H1 (cell line): ENCODE results near the gene NSUN6. TPM values are rescaled to one million over a fixed set of nuclear protein-coding genes. Genes with fewer than 3 reads are reported as not detected.

Experiments
- CTCF ChIA-PET: fragments of 300-600 bp; sonication (Branson Sonifier 250); formaldehyde crosslinking; loops from one replicate; lab custom pipeline; 2021; ENCODE audit not compliant: partially characterized antibody; lab: Charles Lee
- POLR2A ChIA-PET: fragments of 300-600 bp; sonication (Branson Sonifier 250); formaldehyde crosslinking; loops from one replicate; lab custom pipeline; 2021; ENCODE audit warnings: inconsistent platforms; ENCODE audit not compliant: partially characterized antibody; lab: Charles Lee
- DNase-seq, 2 experiments: peaks; one replicate each; pipeline versions ENCODE4 v3.0.0 to v3.0.0-alpha.2; 2010 to 2022; ENCODE audit warnings: low spot score in 2 of 2, low read depth in 1 of 2, mixed read lengths in 1 of 2
- FAIRE-seq: peaks from 2 replicates; lab custom pipeline; 2011; peaks lifted over from hg19 to GRCh38; lab: Jason Lieb, UNC
- H2AFZ ChIP-seq: 2 replicates; pipeline ENCODE4 v1.8.1; 2012; ENCODE audit warnings: low read length, inconsistent platforms
- H2AK5ac ChIP-seq: 2 replicates; pipeline ENCODE4 v1.6.1; 2013; ENCODE audit warnings: low read depth, low read length
- H2BK120ac ChIP-seq: replicated peaks from 2 replicates; pipeline ENCODE3; 2013; ENCODE audit warnings: low read depth, low read length, inconsistent platforms
- H2BK12ac ChIP-seq: 2 replicates; pipeline ENCODE4 v1.6.1; 2013; ENCODE audit warnings: low read depth, low read length
- H2BK15ac ChIP-seq: 2 replicates; pipeline ENCODE4 v1.6.1; 2013; ENCODE audit warnings: low read length
- H2BK20ac ChIP-seq: 2 replicates; pipeline ENCODE4 v1.6.1; 2013; ENCODE audit warnings: low read length
- H2BK5ac ChIP-seq: 2 replicates; pipeline ENCODE4 v1.6.1; 2013; ENCODE audit warnings: low read depth, low read length
- H3K14ac ChIP-seq: 2 replicates; pipeline ENCODE4 v1.6.1; 2013; ENCODE audit warnings: inconsistent platforms; ENCODE audit not compliant: insufficient read length
- H3K18ac ChIP-seq: 2 replicates; pipeline ENCODE4 v1.6.1; 2013; ENCODE audit warnings: low read length; ENCODE audit errors: extremely low read depth
- H3K23ac ChIP-seq: 2 replicates; pipeline ENCODE4 v1.6.1; 2013; ENCODE audit warnings: inconsistent platforms; ENCODE audit not compliant: insufficient read length
- H3K23me2 ChIP-seq: 2 replicates; pipeline ENCODE4 v1.6.1; 2013; ENCODE audit warnings: low read depth, low read length
- H3K27ac ChIP-seq: 2 replicates; pipeline ENCODE4 v1.6.1; 2011; ENCODE audit warnings: low read depth, low read length, inconsistent platforms
- H3K27me3 ChIP-seq, 4 experiments: replicated peaks in 1 of 4; 1 replicate in 1 of 4; 2 replicates in 3 of 4; pipeline versions ENCODE4 v1.6.1 to v1.8.1; 2011 to 2013; ENCODE audit warnings: low read length in 3 of 4, mild to moderate bottlenecking in 3 of 4, inconsistent platforms in 2 of 4, mixed read lengths in 2 of 4, moderate library complexity in 1 of 4; ENCODE audit not compliant: control insufficient read depth in 3 of 4, insufficient read depth in 3 of 4; ENCODE audit errors: extremely low read depth in 1 of 4
- H3K36me3 ChIP-seq, 4 experiments: 2 replicates each; pipeline versions ENCODE4 v1.6.1 to v1.8.1; 2011 to 2013; ENCODE audit warnings: mild to moderate bottlenecking in 4 of 4, low read length in 3 of 4, moderate library complexity in 2 of 4, control low read depth in 1 of 4, inconsistent platforms in 1 of 4; ENCODE audit not compliant: insufficient read depth in 4 of 4, control insufficient read depth in 2 of 4
- H3K4ac ChIP-seq: replicated peaks from 2 replicates; pipeline ENCODE3; 2013; ENCODE audit warnings: low read length, low read depth, mixed read lengths, inconsistent platforms; ENCODE audit not compliant: insufficient read length
- H3K4me1 ChIP-seq, 4 experiments: replicated peaks in 1 of 4; 1 replicate in 1 of 4; 2 replicates in 3 of 4; pipeline versions ENCODE4 v1.6.1 to v1.8.1; 2011 to 2013; ENCODE audit warnings: low read length in 3 of 4, inconsistent platforms in 2 of 4, mixed read lengths in 1 of 4; ENCODE audit not compliant: insufficient read depth in 4 of 4, control insufficient read depth in 3 of 4
- H3K4me2 ChIP-seq, 2 experiments: 2 replicates each; pipeline versions ENCODE4 v1.6.1 to v1.8.1; 2011 to 2013; ENCODE audit warnings: low read depth in 2 of 2, low read length in 2 of 2, control low read depth in 1 of 2, inconsistent platforms in 1 of 2, mild to moderate bottlenecking in 1 of 2; ENCODE audit not compliant: insufficient read depth in 1 of 2
- H3K4me3 ChIP-seq, 4 experiments: fragments of 200-600, 300-600 bp in 1 of 4; sonication (generic), shearing (Covaris generic), sonication (Bioruptor Twin) in 1 of 4; 2 replicates each; pipeline versions ENCODE4 v1.5.1 to v1.8.1; 2011 to 2016; ENCODE audit warnings: low read length in 4 of 4, low read depth in 3 of 4, control low read depth in 2 of 4, inconsistent platforms in 2 of 4, mild to moderate bottlenecking in 2 of 4, mixed read lengths in 1 of 4, moderate library complexity in 1 of 4; ENCODE audit not compliant: insufficient read depth in 2 of 4; ENCODE audit errors: extremely low read depth in 1 of 4
- H3K56ac ChIP-seq: replicated peaks from 2 replicates; pipeline ENCODE3; 2013; ENCODE audit warnings: low read depth, mild to moderate bottlenecking, mixed read lengths, low read length, inconsistent platforms; ENCODE audit not compliant: insufficient read length
- H3K79me1 ChIP-seq: 2 replicates; pipeline ENCODE4 v1.6.1; 2013; ENCODE audit warnings: low read depth, low read length, control low read depth
- H3K79me2 ChIP-seq, 2 experiments: 2 replicates each; pipeline versions ENCODE4 v1.6.1 to v1.8.1; 2012 to 2013; ENCODE audit warnings: low read length in 2 of 2, mild to moderate bottlenecking in 2 of 2, inconsistent platforms in 1 of 2; ENCODE audit not compliant: insufficient read depth in 2 of 2, control insufficient read depth in 1 of 2
- H3K9ac ChIP-seq, 4 experiments: replicated peaks in 1 of 4; 1 replicate in 1 of 4; 2 replicates in 3 of 4; pipeline versions ENCODE4 v1.6.1 to v1.8.1; 2011 to 2013; ENCODE audit warnings: low read depth in 3 of 4, low read length in 3 of 4, control low read depth in 2 of 4, mild to moderate bottlenecking in 2 of 4, moderate library complexity in 2 of 4, inconsistent platforms in 1 of 4; ENCODE audit errors: extremely low read depth in 1 of 4
- H3K9me3 ChIP-seq, 2 experiments: 2 replicates each; pipeline versions ENCODE4 v1.6.1 to v1.8.1; 2012 to 2013; ENCODE audit warnings: mild to moderate bottlenecking in 2 of 2, moderate library complexity in 2 of 2, control low read depth in 1 of 2, inconsistent platforms in 1 of 2, low read depth in 1 of 2, low read length in 1 of 2, mixed read lengths in 1 of 2; ENCODE audit not compliant: insufficient read depth in 2 of 2
- H4K20me1 ChIP-seq, 2 experiments: replicated peaks in 1 of 2; 2 replicates each; pipeline versions ENCODE3 to v1.8.1; 2011 to 2013; ENCODE audit warnings: inconsistent platforms in 2 of 2, low read length in 2 of 2, mild to moderate bottlenecking in 1 of 2; ENCODE audit not compliant: insufficient read depth in 2 of 2, control insufficient read depth in 1 of 2
- H4K5ac ChIP-seq: 2 replicates; pipeline ENCODE4 v1.6.1; 2013; ENCODE audit warnings: low read length, low read depth, mixed read lengths, inconsistent platforms; ENCODE audit not compliant: insufficient read length
- H4K8ac ChIP-seq: 2 replicates; pipeline ENCODE4 v1.8.0; 2013; ENCODE audit warnings: mild to moderate bottlenecking, moderate library complexity, low read length, inconsistent platforms; ENCODE audit not compliant: insufficient read depth; ENCODE audit errors: extremely low read depth
- H4K91ac ChIP-seq: replicated peaks from 2 replicates; pipeline ENCODE3; 2013; ENCODE audit warnings: low read length, mixed read lengths, inconsistent platforms; ENCODE audit not compliant: insufficient read length
- WGBS, 2 experiments: shearing (Covaris generic) in 1 of 2; methylation state at CpG; one replicate each; pipeline versions ENCODE4 v1.1.6 to v1.1.7; 2013 to 2015; ENCODE audit warnings: low lambda C conversion rate in 2 of 2, mixed read lengths in 2 of 2, inconsistent platforms in 1 of 2, low coverage in 1 of 2, missing lambda C conversion rate in 1 of 2; ENCODE audit not compliant: insufficient replicate concordance in 2 of 2, insufficient coverage in 1 of 2, insufficient read length in 1 of 2; ENCODE audit errors: extremely low coverage in 1 of 2, missing lambda C conversion rate in 1 of 2; 5-methylcytosine and 5-hydroxymethylcytosine counted together
- polyA plus RNA-seq, 7 experiments: library from polyadenylated mRNA; depleted of rRNA in 3 of 7; stranded (reverse) in 5 of 7; unstranded in 2 of 7; fragments of >200 nt in 5 of 7; fragments of 200-250 nt in 2 of 7; gene quantifications; 1 replicate in 5 of 7; 2 replicates in 1 of 7; 4 replicates in 1 of 7; pipeline versions ENCODE4 v1.2.1 to v1.2.3, GENCODE V29; 2011 to 2013; ENCODE audit warnings: missing spikeins in 2 of 7, mixed read lengths in 2 of 7
- total RNA-seq: library from RNA; stranded (reverse); fragmentation: NEBNext Ultra II Directional; extraction: Animal tissue kit (Norgen Biotek cat#: 25700); gene quantifications from 2 replicates; pipeline ENCODE4 v1.2.1, GENCODE V29; 2021

NSUN6 gene
- total and polyA plus RNA-seq, 2 of the 8 experiments (the other 6 are each of a cell fraction or from before 2014, with no cell fraction given), result 5.9 to 14.4 TPM

DNA sequence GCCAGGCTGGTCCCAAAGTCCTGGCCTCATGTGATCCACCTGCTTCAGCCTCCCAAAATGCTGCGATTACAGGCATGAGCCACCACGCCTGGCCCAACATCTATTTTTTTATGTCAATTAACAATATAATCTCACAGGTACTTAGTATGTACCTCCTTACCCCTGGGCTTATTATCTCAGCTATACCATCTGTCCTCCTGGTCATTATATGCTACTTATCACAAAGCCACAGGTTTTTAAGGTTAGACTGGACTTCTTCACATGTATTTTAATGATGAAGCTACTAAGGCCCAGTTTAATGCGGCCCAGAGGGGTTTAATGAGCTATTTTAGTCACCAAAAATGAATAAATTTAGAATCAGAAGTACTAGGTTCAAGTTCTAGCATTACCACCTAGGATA, 3.4 kb downstream of the NSUN6 start:
- Histone ChIP-seq H4K8ac (no peak overlapping the region), H2BK12ac (no peak overlapping the region), H4K20me1 (no peaks in the 10 kb centered on the region), H3K18ac (no peak overlapping the region), H3K27ac (no peak overlapping the region), H2BK5ac (no peak overlapping the region), H3K79me1 (no peaks in the 10 kb centered on the region; the same call in 1 of the 2 replicates), H3K79me2 (peaks cover 0 to 36% of the 10 kb centered on the region in 2 experiments; a peak in 2 of 4 replicates), H4K5ac (no peak overlapping the region), H3K23me2 (peaks cover 5% of the 10 kb centered on the region; the same call in 1 of the 2 replicates), H3K4ac (no peak overlapping the region), H3K27me3 (no peaks in the 10 kb centered on the region), H3K4me2 (no peak overlapping the region), H2AFZ (no peak overlapping the region), H2BK15ac (no peak overlapping the region), H2BK120ac (no peak overlapping the region), H3K36me3 (peaks cover 0 to 21% (median 0%) of the 10 kb centered on the region in 4 experiments; a peak in 3 of 8 replicates), H3K9ac (no peak overlapping the region), H4K91ac (no peak overlapping the region), H3K56ac (no peak overlapping the region), H3K9me3 (no peaks in the 10 kb centered on the region), H2AK5ac (no peak overlapping the region), H3K23ac (no peak overlapping the region), H3K4me1 (no peaks in the 10 kb centered on the region; a peak in 2 of 7 replicates), H2BK20ac (no peak overlapping the region), H3K4me3 (no peak overlapping the region), H3K14ac (no peak overlapping the region)
- FAIRE-seq (no peak), DNase-seq (no peak)
- 95% methylated on average over 3 of the region's 3 CpGs; no CpG with 5 or more reads in 1 of the 2 experiments for whole genome bisulfite sequencing, 2 experiments
- ChIA-PET POLR2A (no interaction called here), CTCF (interaction anchor here (0.6 kb wide), 1 partner anchor 145 kb away, joined by 3 read pairs; no protein-coding TSS in a partner anchor)
